A172 (cell line): ENCODE data around the gene RNF224. TPM values are rescaled to one million over a fixed set of nuclear protein-coding genes. Genes with fewer than 3 reads are reported as not detected.

Source experiments
- DNase-seq: peaks from one replicate; pipeline ENCODE4 v3.0.0-alpha.2; 2015; ENCODE audit warnings: low spot score
- total RNA-seq: library from RNA; depleted of rRNA; stranded (reverse); fragments of >200 nt; shearing (Covaris generic); gene quantifications from 2 replicates; pipeline ENCODE4 v1.2.3, GENCODE V29; 2014; rRNA removed

Gene RNF224
- total RNA-seq, 1 experiment from 2014 or later = 1.1 TPM

GRCh38 chr9:137273611-137274320 is 46.5 kb downstream of the RNF224 start:
- no peak for DNase-seq

GRCh38 chr9:137275203-137275587 is 47.9 kb downstream of the RNF224 start:
- DNase-seq = no peak

DNA sequence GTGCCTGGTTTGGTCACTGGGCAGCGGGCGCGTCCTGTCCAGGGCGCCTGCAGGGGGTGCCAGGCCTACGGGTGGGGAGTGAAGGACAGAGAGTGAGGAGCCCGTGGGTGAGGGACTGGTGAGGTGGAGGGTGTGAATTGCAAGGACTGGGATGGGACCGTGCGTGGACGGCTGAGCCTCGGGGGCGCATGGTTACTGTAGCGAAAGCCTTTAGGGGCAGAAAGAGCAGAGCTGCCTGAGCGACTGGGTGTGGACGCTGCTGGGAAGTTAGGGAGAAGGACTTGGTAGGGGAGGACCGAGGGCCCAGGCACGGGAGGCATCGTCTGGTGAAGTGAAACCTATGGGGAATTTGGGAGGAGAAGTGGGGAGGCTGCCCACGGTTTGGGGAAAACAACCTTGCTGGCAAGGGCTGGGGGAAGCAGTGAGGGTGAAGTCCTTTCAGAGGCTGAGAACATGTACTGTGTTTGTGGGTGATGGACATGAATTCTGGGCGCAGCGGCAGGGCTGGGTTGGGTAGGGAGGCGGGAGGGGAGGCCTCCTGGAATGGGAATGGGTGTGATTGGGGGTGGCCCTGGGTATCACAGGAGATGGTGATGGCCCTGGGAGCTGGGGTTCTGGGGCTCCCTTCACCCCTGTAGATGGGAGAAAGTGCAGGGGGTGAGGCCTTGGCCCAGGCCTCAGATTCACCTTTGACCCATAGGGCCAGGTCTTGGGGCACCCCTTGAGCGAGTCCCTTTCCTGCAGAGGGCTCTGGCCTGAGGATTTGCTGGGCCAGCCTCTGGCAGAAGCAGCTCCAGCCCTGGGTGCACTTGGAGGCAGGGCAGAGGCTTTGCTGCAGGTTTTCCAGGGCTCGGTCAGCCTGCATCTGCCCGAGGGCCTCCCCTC is 48.5 kb downstream of the RNF224 start:
- no peak for DNase-seq

DNA sequence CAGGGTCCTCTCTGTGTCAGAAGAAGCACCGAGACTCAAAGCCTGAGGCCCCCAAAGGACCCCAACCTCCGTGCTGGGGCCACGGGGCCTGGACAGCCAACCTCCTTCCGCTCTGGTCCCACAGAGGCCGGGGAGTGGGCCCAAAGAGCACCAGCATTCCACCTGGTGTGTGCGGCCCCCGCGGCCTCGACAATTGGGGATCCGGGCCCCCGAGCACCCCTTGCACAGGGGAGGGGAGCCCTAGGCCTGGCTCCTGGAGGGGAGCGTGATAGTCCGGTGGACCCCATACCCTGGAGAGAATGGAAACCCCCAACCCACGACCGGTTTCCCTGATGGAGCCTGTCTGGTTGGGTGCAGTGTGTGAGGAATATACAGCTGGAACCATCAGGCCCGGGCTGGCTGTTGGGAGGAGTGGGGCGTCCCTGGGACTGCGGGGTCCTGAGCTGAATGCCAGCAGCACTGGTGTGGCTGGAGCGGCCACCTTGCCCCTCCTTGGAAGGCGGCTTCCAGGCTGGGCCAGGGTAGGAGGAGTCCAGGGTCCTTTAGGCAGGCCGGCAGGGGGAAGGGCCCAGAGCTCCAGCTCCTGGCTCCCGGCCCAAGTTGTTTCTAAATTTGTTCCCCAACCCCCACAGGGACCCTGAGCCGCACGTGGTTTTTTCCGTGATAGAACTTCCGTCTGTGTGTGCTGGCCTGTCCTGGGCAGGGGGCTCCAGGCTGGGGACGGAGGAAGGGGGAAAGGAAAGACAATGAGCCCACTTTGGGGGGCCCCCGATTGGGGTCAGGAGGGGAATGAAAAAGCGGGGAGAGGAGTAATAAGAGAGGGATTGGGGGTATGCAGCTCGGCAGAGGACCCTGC is 49.4 kb downstream of the RNF224 start:
- DNase-seq = peak; percentile 83

DNA sequence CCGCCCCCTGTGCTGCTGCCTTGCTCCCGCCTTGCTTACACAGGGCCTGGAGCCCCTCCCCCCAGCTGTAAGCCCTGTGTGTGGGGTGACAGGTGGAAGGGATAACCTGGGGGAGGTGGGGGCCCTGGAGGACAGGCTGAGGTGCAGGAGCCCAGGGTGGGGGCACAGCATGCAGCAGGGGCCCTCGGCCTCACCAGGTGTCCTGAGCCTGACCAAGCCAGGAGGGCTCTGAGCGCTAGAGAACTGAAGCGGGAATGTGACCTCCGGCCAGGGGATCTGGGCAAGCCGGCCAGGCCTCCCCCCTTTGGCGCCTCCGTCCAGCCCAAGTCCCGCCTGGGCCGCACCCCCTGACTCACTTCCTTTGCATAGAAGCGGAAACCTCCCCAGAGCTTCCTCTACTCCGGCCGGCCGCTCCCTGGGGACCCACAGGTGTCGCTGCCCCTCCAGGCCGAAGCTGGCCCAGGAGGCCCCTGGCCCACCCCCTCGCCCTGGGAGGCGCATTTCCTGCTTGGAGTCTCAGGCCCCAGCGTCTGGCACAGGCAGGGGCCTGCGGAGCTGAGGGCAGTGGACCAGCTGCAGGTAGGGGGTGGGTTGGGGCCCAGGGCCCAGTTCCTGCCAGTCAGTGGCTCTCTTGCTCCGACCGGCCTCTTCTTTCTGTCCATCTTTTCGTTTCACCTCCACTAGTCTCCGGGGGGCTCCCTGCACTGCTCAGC is 50.2 kb downstream of the RNF224 start, which contains the start of gene TOR4A:
Gene TOR4A, plus strand, starts transcription at position 398 of the 713 bp plus-strand sequence. CDS start 964 bp downstream, outside the sequence.
- peak; percentile 98 for DNase-seq

- no peak for DNase-seq
Measured at GRCh38 chr9:137278061-137278701, 50.9 kb downstream of the RNF224 start.

Other genes starting within 250 kb of the RNF224 start
- gene PTGDS, start 250.0 kb upstream of the RNF224 start, total RNA-seq = 1.6 TPM in 1 of 2 replicates, not detected in the other
- 0.26 TPM in 1 of 2 replicates, not detected in the other for gene LCNL1, start 244.5 kb upstream of the RNF224 start, total RNA-seq
- gene PAXX, start 235.1 kb upstream of the RNF224 start, total RNA-seq = 104 and 109 TPM in 2 replicates
- 126 and 133 TPM in 2 replicates for gene CLIC3, start 230.9 kb upstream of the RNF224 start, total RNA-seq
- gene ABCA2, start 199.3 kb upstream of the RNF224 start, total RNA-seq = 32.3 and 33.5 TPM in 2 replicates
- gene FUT7, start 195.4 kb upstream of the RNF224 start, total RNA-seq = 0.07 TPM in 1 of 2 replicates, not detected in the other
- gene NPDC1, start 181.3 kb upstream of the RNF224 start, total RNA-seq = 47.4 and 49.6 TPM in 2 replicates
- not detected in 2 replicates for gene ENTPD2, start 173.4 kb upstream of the RNF224 start, total RNA-seq
- 76.4 and 92.3 TPM in 2 replicates for gene SAPCD2, start 156.9 kb upstream of the RNF224 start, total RNA-seq
- 94.6 and 109 TPM in 2 replicates for gene UAP1L1, start 150.0 kb upstream of the RNF224 start, total RNA-seq
- gene MAN1B1, start 140.5 kb upstream of the RNF224 start, total RNA-seq = 196 and 197 TPM in 2 replicates
- gene DPP7, start 112.8 kb upstream of the RNF224 start, total RNA-seq = 251 and 263 TPM in 2 replicates
- not detected in 2 replicates for gene GRIN1, start 88.3 kb upstream of the RNF224 start, total RNA-seq
- not detected in 2 replicates for gene LRRC26, start 57.5 kb upstream of the RNF224 start, total RNA-seq
- gene TMEM210, start 55.4 kb upstream of the RNF224 start, total RNA-seq = not detected in 2 replicates
- 23.1 and 29.2 TPM in 2 replicates for gene ANAPC2, start 38.9 kb upstream of the RNF224 start, total RNA-seq
- 257 and 270 TPM in 2 replicates for gene SSNA1, start 38.8 kb upstream of the RNF224 start, total RNA-seq
- 26.9 and 34.5 TPM in 2 replicates for gene TPRN, start 26.8 kb upstream of the RNF224 start, total RNA-seq
- gene TMEM203, start 21.9 kb upstream of the RNF224 start, total RNA-seq = 115 and 120 TPM in 2 replicates
- 23.8 and 25.5 TPM in 2 replicates for gene NDOR1, start 21.8 kb upstream of the RNF224 start, total RNA-seq
- 0.09 and 0.17 TPM in 2 replicates for gene RNF208, start 5.3 kb upstream of the RNF224 start, total RNA-seq
- gene CYSRT1, start 2.3 kb upstream of the RNF224 start, total RNA-seq = 5.1 and 5.4 TPM in 2 replicates
- gene SLC34A3, start 3.4 kb downstream of the RNF224 start, total RNA-seq = 1.1 and 1.6 TPM in 2 replicates
- 599 and 717 TPM in 2 replicates for gene TUBB4B, start 13.8 kb downstream of the RNF224 start, total RNA-seq
- gene STPG3, start 23.8 kb downstream of the RNF224 start, total RNA-seq = not detected in 2 replicates
- 104 and 116 TPM in 2 replicates for gene NELFB, start 27.8 kb downstream of the RNF224 start, total RNA-seq
- 79.6 and 94.5 TPM in 2 replicates for gene TOR4A, start 50.2 kb downstream of the RNF224 start, total RNA-seq
- gene NRARP, start 74.8 kb downstream of the RNF224 start, total RNA-seq = 0.40 and 0.43 TPM in 2 replicates
- gene EXD3, start 195.7 kb downstream of the RNF224 start, total RNA-seq = 3.4 and 9.9 TPM in 2 replicates
- 1.7 and 3.3 TPM in 2 replicates for gene NOXA1, start 195.9 kb downstream of the RNF224 start, total RNA-seq
- 0.83 and 0.98 TPM in 2 replicates for gene ENTPD8, start 213.9 kb downstream of the RNF224 start, total RNA-seq
- 45.1 and 46.4 TPM in 2 replicates for gene NSMF, start 231.8 kb downstream of the RNF224 start, total RNA-seq